Fibroblast of lung (primary cell): Measurements from ENCODE around the gene SLC10A2. TPM values are rescaled to one million over a fixed set of nuclear protein-coding genes. Genes with fewer than 3 reads are reported as not detected.

ENCODE experiments used
- DNase-seq, 2 donors: peaks; one replicate each; pipeline versions ENCODE4 v3.0.0 to v3.0.0-alpha.2; 2010; ENCODE audit warnings: low read depth in 2 of 2
- H2AFZ ChIP-seq: 2 replicates; pipeline ENCODE4 v1.5.1; 2012; ENCODE audit warnings: low read length, control low read depth, inconsistent platforms
- H3K27ac ChIP-seq: 2 replicates; pipeline ENCODE4 v1.5.1; 2011; ENCODE audit warnings: low read length, control low read depth; ENCODE audit not compliant: insufficient read depth
- H3K27me3 ChIP-seq: 2 replicates; pipeline ENCODE4 v1.5.1; 2011; ENCODE audit warnings: mild to moderate bottlenecking, low read length; ENCODE audit not compliant: control insufficient read depth, insufficient read depth
- H3K36me3 ChIP-seq: 2 replicates; pipeline ENCODE4 v1.5.1; 2011; ENCODE audit warnings: low read length; ENCODE audit not compliant: control insufficient read depth, insufficient read depth
- H3K4me1 ChIP-seq: 2 replicates; pipeline ENCODE4 v1.5.1; 2011; ENCODE audit warnings: low read length; ENCODE audit not compliant: control insufficient read depth, insufficient read depth; ENCODE audit errors: extremely low read depth
- H3K4me2 ChIP-seq: 2 replicates; pipeline ENCODE4 v1.5.1; 2011; ENCODE audit warnings: low read length, control low read depth; ENCODE audit not compliant: insufficient read depth; ENCODE audit errors: extremely low read depth
- H3K4me3 ChIP-seq, 4 experiments: fragments of 200-600 bp in 1 of 4; sonication (generic) in 1 of 4; replicated peaks in 1 of 4; 2 replicates each; pipeline ENCODE4 v1.5.1; 2011 to 2016; ENCODE audit warnings: low read length in 4 of 4, low read depth in 3 of 4, mild to moderate bottlenecking in 3 of 4, control low read depth in 2 of 4, inconsistent platforms in 1 of 4, mixed read lengths in 1 of 4; ENCODE audit not compliant: insufficient read depth in 1 of 4; ENCODE audit errors: control extremely low read depth in 1 of 4
- H3K79me2 ChIP-seq: 2 replicates; pipeline ENCODE4 v1.5.1; 2012; ENCODE audit warnings: mild to moderate bottlenecking, low read length, inconsistent platforms; ENCODE audit not compliant: control insufficient read depth, insufficient read depth
- H3K9ac ChIP-seq: 2 replicates; pipeline ENCODE4 v1.5.1; 2011; ENCODE audit warnings: mild to moderate bottlenecking, low read length, control low read depth; ENCODE audit not compliant: insufficient read depth
- H3K9me3 ChIP-seq: 2 replicates; pipeline ENCODE4 v1.5.1; 2012; ENCODE audit warnings: low read depth, low read length; ENCODE audit not compliant: control insufficient read depth, insufficient read depth
- H4K20me1 ChIP-seq: 2 replicates; pipeline ENCODE4 v1.5.1; 2011; ENCODE audit warnings: low read length; ENCODE audit not compliant: control insufficient read depth, insufficient read depth; ENCODE audit errors: extremely low read depth
- CTCF ChIP-seq, 2 donors: IDR thresholded peaks in 1 of 2; conservative IDR thresholded peaks in 1 of 2; 1 replicate in 1 of 2; 2 replicates in 1 of 2; pipeline ENCODE4 v1.5.1; 2011 to 2012; ENCODE audit warnings: low read length in 2 of 2, control low read depth in 1 of 2, inconsistent platforms in 1 of 2, low read depth in 1 of 2, mild to moderate bottlenecking in 1 of 2
- EZH2 ChIP-seq: IDR thresholded peaks from 2 replicates; pipeline ENCODE4 v1.5.1; 2012; ENCODE audit warnings: low read length, control low read depth, mild to moderate bottlenecking; ENCODE audit errors: missing control alignments
- polyA plus RNA-seq, 2 donors: library from polyadenylated mRNA; depleted of rRNA in 1 of 2; stranded (reverse) in 1 of 2; unstranded in 1 of 2; fragments of >200 nt; gene quantifications; 2 replicates each; pipeline ENCODE4 v1.2.1, GENCODE V29; 2011 to 2012; ENCODE audit warnings: missing spikeins in 1 of 2
- total RNA-seq: library from RNA; depleted of rRNA; stranded (reverse); fragments of >200 nt; gene quantifications from 2 replicates; pipeline ENCODE4 v1.2.1, GENCODE V29; 2014

The SLC10A2 gene
- total and polyA plus RNA-seq, 2 donors (not counting 1 experiment from before 2014, with no cell fraction given): not detected

- Histone ChIP-seq H3K9ac (no peak overlapping the region), H2AFZ (no peak overlapping the region), H3K27ac (no peak overlapping the region), H4K20me1 (no peaks in the 10 kb centered on the region), H3K9me3 (no peaks in the 10 kb centered on the region), H3K27me3 (no peaks in the 10 kb centered on the region), H3K79me2 (no peaks in the 10 kb centered on the region), H3K36me3 (no peaks in the 10 kb centered on the region), H3K4me2 (no peak overlapping the region), H3K4me1 (no peaks in the 10 kb centered on the region), H3K4me3 (no peak overlapping the region)
- no peak for TF ChIP-seq CTCF (conservative IDR thresholded peaks at IDR 0.05 in 1 of 2, IDR thresholded peaks at IDR 0.05 in 1 of 2; ENCODE audit: low read depth in 1 of 2, low read length in 2 of 2)
- TF ChIP-seq EZH2: no peak
- no peak for DNase-seq
Measured at GRCh38 chr13:103009051-103009840, 57.0 kb downstream of the SLC10A2 start.

- no peak overlapping the region for H3K4me3 ChIP-seq
- H3K4me2 ChIP-seq: no peak overlapping the region
- no peak for TF ChIP-seq EZH2
- TF ChIP-seq CTCF (conservative IDR thresholded peaks at IDR 0.05 in 1 of 2, IDR thresholded peaks at IDR 0.05 in 1 of 2; ENCODE audit: low read depth in 1 of 2, low read length in 2 of 2): no peak
- H3K4me1 ChIP-seq: no peaks in the 10 kb centered on the region
- no peak overlapping the region for H2AFZ ChIP-seq
- H3K36me3 ChIP-seq: no peaks in the 10 kb centered on the region
- H3K79me2 ChIP-seq: no peaks in the 10 kb centered on the region
- H3K27me3 ChIP-seq: no peaks in the 10 kb centered on the region
- H3K27ac ChIP-seq: no peak overlapping the region
- no peaks in the 10 kb centered on the region for H4K20me1 ChIP-seq
- DNase-seq: no peak
- no peaks in the 10 kb centered on the region for H3K9me3 ChIP-seq
- H3K9ac ChIP-seq: no peak overlapping the region
Measured at GRCh38 chr13:103007427-103007762, 58.8 kb downstream of the SLC10A2 start.

- Histone ChIP-seq H3K79me2 (no peaks in the 10 kb centered on the region), H3K9ac (no peak overlapping the region), H2AFZ (no peak overlapping the region), H3K27ac (no peak overlapping the region), H3K4me1 (no peaks in the 10 kb centered on the region), H3K4me2 (no peak overlapping the region), H4K20me1 (no peaks in the 10 kb centered on the region), H3K27me3 (no peaks in the 10 kb centered on the region), H3K4me3 (no peak overlapping the region), H3K36me3 (no peaks in the 10 kb centered on the region), H3K9me3 (no peaks in the 10 kb centered on the region)
- no peak for TF ChIP-seq EZH2
- no peak for TF ChIP-seq CTCF (conservative IDR thresholded peaks at IDR 0.05 in 1 of 2, IDR thresholded peaks at IDR 0.05 in 1 of 2; ENCODE audit: low read depth in 1 of 2, low read length in 2 of 2)
- DNase-seq: no peak
Measured at GRCh38 chr13:103006641-103007426, 59.4 kb downstream of the SLC10A2 start.
